ENCODE results near the gene GLB1L3.
A peak's percentile ranks its signal among the peaks of the same experiment; 100 is the strongest.

Gene GLB1L3

GRCh38 chr11:134346101-134346975 is 70.2 kb downstream of the GLB1L3 start:
- no peak for DNase-seq

- DNase-seq: no peak
Measured at GRCh38 chr11:134346976-134347350, 70.8 kb downstream of the GLB1L3 start.

- no peak for DNase-seq
Measured at GRCh38 chr11:134347441-134347840, 71.3 kb downstream of the GLB1L3 start.

- DNase-seq: no peak
Measured at GRCh38 chr11:134349109-134349801, 73.1 kb downstream of the GLB1L3 start.

- no peak for DNase-seq
Measured at GRCh38 chr11:134349802-134350355, 73.7 kb downstream of the GLB1L3 start.

GRCh38 chr11:134350381-134350780 is 74.2 kb downstream of the GLB1L3 start:
- DNase-seq: no peak

GRCh38 chr11:134352111-134352510 is 75.9 kb downstream of the GLB1L3 start:
- no peak for DNase-seq

- no peak for DNase-seq
Measured at GRCh38 chr11:134355136-134355535, 79.0 kb downstream of the GLB1L3 start.

GRCh38 chr11:134355656-134356055 is 79.5 kb downstream of the GLB1L3 start:
- DNase-seq: no peak

- no peak for DNase-seq
Measured at GRCh38 chr11:134356656-134357544, 80.7 kb downstream of the GLB1L3 start.

- DNase-seq: no peak
Measured at GRCh38 chr11:134357545-134357839, 81.3 kb downstream of the GLB1L3 start.

- no peak for DNase-seq
Measured at GRCh38 chr11:134358165-134358855, 82.1 kb downstream of the GLB1L3 start.

GRCh38 chr11:134358856-134359490 is 82.8 kb downstream of the GLB1L3 start:
- no peak for DNase-seq

GRCh38 chr11:134359646-134360045 is 83.5 kb downstream of the GLB1L3 start:
- DNase-seq: no peak

GRCh38 chr11:134360050-134360835 is 84.1 kb downstream of the GLB1L3 start:
- DNase-seq: peak; percentile 48

GRCh38 chr11:134361661-134362060 is 85.5 kb downstream of the GLB1L3 start:
- DNase-seq: no peak

- DNase-seq: no peak
Measured at GRCh38 chr11:134362192-134362901, 86.2 kb downstream of the GLB1L3 start.

GRCh38 chr11:134363161-134363560 is 87.0 kb downstream of the GLB1L3 start:
- DNase-seq: no peak

GRCh38 chr11:134363592-134363991 is 87.4 kb downstream of the GLB1L3 start:
- no peak for DNase-seq

GRCh38 chr11:134364261-134364660 is 88.1 kb downstream of the GLB1L3 start:
- no peak for DNase-seq
